ENCODE measurements around the gene PFN3.

The PFN3 gene

GRCh38 chr5:177359860-177360259, 40.6 kb downstream of the PFN3 start:
- TF ChIP-seq CTCF (conservative IDR thresholded peaks at IDR 0.05; ENCODE audit: low read length), result no peak
- no peak overlapping the region for H3K4me3 ChIP-seq (ENCODE audit: low read length)

GRCh38 chr5:177359451-177359851, 41.0 kb downstream of the PFN3 start:
- no peak for DNase-seq (ENCODE audit: low read depth)
- no peak for TF ChIP-seq CTCF (conservative IDR thresholded peaks at IDR 0.05; ENCODE audit: low read length)
- no peak overlapping the region for H3K4me3 ChIP-seq (ENCODE audit: low read length)

More at GRCh38 chr5:177359860-177360259, 40.6 kb downstream of the PFN3 start:
- no peak for DNase-seq (ENCODE audit: low read depth)

- H3K4me3 ChIP-seq (ENCODE audit: low read length), result no peak overlapping the region
- no peak for DNase-seq (ENCODE audit: low read depth)
- no peak for TF ChIP-seq CTCF (conservative IDR thresholded peaks at IDR 0.05; ENCODE audit: low read length)
These were observed 42.1 kb downstream of the PFN3 start for GRCh38 chr5:177358370-177358819.

GRCh38 chr5:177357459-177358351, 42.8 kb downstream of the PFN3 start, which contains the start of gene RGS14:
Gene RGS14, plus strand, starts transcription at chr5:177357924. Its CDS starts 101 bp downstream, at chr5:177358025.
- H3K4me3 ChIP-seq (ENCODE audit: low read length), result no peak within 1 kb of the TSS
- DNase-seq (ENCODE audit: low read depth), result peak; percentile 32
- no peak for TF ChIP-seq CTCF (conservative IDR thresholded peaks at IDR 0.05; ENCODE audit: low read length)

- no peak overlapping the region for H3K4me3 ChIP-seq (ENCODE audit: low read length)
- no peak for DNase-seq (ENCODE audit: low read depth)
- no peak for TF ChIP-seq CTCF (conservative IDR thresholded peaks at IDR 0.05; ENCODE audit: low read length)
These were observed 43.4 kb downstream of the PFN3 start for GRCh38 chr5:177357146-177357458.

GRCh38 chr5:177356746-177357145, 43.7 kb downstream of the PFN3 start:
- DNase-seq (ENCODE audit: low read depth), result no peak
- H3K4me3 ChIP-seq (ENCODE audit: low read length), result no peak overlapping the region
- TF ChIP-seq CTCF (conservative IDR thresholded peaks at IDR 0.05; ENCODE audit: low read length), result no peak

GRCh38 chr5:177355868-177356168, 44.6 kb downstream of the PFN3 start:
- no peak for TF ChIP-seq CTCF (conservative IDR thresholded peaks at IDR 0.05; ENCODE audit: low read length)
- no peak for DNase-seq (ENCODE audit: low read depth)
- H3K4me3 ChIP-seq (ENCODE audit: low read length), result no peak overlapping the region
